SK-N-SH (cell line): ENCODE measurements around the gene C1orf216. TPM values are rescaled to one million over a fixed set of nuclear protein-coding genes. Genes with fewer than 3 reads are reported as not detected.
"Not testable (repeated sequence)": the region's sequence is repeated elsewhere in the genome, so short reads cannot be mapped to it uniquely, and the experiment has no call there.

Experiments used
- CTCF ChIA-PET: fragments of 300-600, 350-600 bp; formaldehyde crosslinking; extraction: SDS; loops from one replicate; lab custom pipeline; 2021; lab: Yijun Ruan, JAX
- POLR2A ChIA-PET: fragments of 350-600 bp; sonication (Branson Sonifier 250); formaldehyde crosslinking; extraction: SDS; loops from one replicate; lab custom pipeline; 2020; ENCODE audit warnings: antibody characterized with exemption, inconsistent platforms; lab: Yijun Ruan, JAX
- DNase-seq: peaks from one replicate; pipeline ENCODE4 v3.0.0; 2012
- H2AFZ ChIP-seq: fragments of 200-600 bp; sonication (generic); 2 replicates; pipeline ENCODE4 v1.8.1; 2016; ENCODE audit warnings: antibody characterized with exemption, mild to moderate bottlenecking, low read depth
- H3F3A ChIP-seq: fragments of 200-600 bp; sonication (generic); replicated peaks from 2 replicates; pipeline ENCODE3; 2016; ENCODE audit warnings: antibody characterized with exemption, mild to moderate bottlenecking; ENCODE audit not compliant: insufficient read depth
- H3K27ac ChIP-seq, 2 experiments: fragments of 200-500 bp in 1 of 2; fragments of 200-600 bp in 1 of 2; sonication (Bioruptor generic) in 1 of 2; sonication (generic), shearing (Covaris generic) in 1 of 2; 2 replicates each; pipeline versions ENCODE4 v1.5.1 to v1.6.1; 2014 to 2016; ENCODE audit warnings: low read depth in 2 of 2, inconsistent platforms in 1 of 2, low read length in 1 of 2, mild to moderate bottlenecking in 1 of 2, mixed read lengths in 1 of 2
- H3K27me3 ChIP-seq: fragments of 200-600 bp; sonication (generic), shearing (Covaris generic); 2 replicates; pipeline ENCODE4 v1.6.1; 2016; ENCODE audit warnings: mixed run types; ENCODE audit not compliant: insufficient read depth
- H3K36me3 ChIP-seq, 2 experiments: fragments of 200-500 bp in 1 of 2; fragments of 200-600 bp in 1 of 2; sonication (Bioruptor generic) in 1 of 2; sonication (generic) in 1 of 2; replicated peaks in 1 of 2; 2 replicates each; pipeline versions ENCODE3 to v1.5.1; 2014 to 2016; ENCODE audit warnings: low read length in 1 of 2, mild to moderate bottlenecking in 1 of 2; ENCODE audit not compliant: insufficient read depth in 2 of 2, control insufficient read depth in 1 of 2
- H3K4me1 ChIP-seq, 2 experiments: fragments of 200-500 bp in 1 of 2; fragments of 200-600 bp in 1 of 2; sonication (Bioruptor generic) in 1 of 2; sonication (generic), shearing (Covaris generic) in 1 of 2; 2 replicates each; pipeline versions ENCODE4 v1.5.1 to v1.6.1; 2014 to 2016; ENCODE audit warnings: low read depth in 1 of 2, low read length in 1 of 2, mixed run types in 1 of 2; ENCODE audit not compliant: insufficient read depth in 2 of 2, control insufficient read depth in 1 of 2
- H3K4me2 ChIP-seq: fragments of 200-600 bp; sonication (generic), shearing (Covaris generic); 2 replicates; pipeline ENCODE4 v1.6.1; 2017; ENCODE audit warnings: mixed run types
- H3K4me3 ChIP-seq, 2 experiments: fragments of 200-500 bp in 1 of 2; fragments of 200-600 bp in 1 of 2; sonication (Bioruptor generic) in 1 of 2; sonication (generic), shearing (Covaris generic) in 1 of 2; 2 replicates each; pipeline versions ENCODE4 v1.5.1 to v1.8.1; 2014 to 2016; ENCODE audit warnings: low read depth in 2 of 2, inconsistent platforms in 1 of 2, low read length in 1 of 2, mild to moderate bottlenecking in 1 of 2, mixed read lengths in 1 of 2, moderate library complexity in 1 of 2
- H3K79me2 ChIP-seq: fragments of 200-600 bp; sonication (generic); 2 replicates; pipeline ENCODE4 v1.8.1; 2017; ENCODE audit warnings: mild to moderate bottlenecking; ENCODE audit not compliant: insufficient read depth
- H3K9ac ChIP-seq: fragments of 200-600 bp; sonication (generic); 2 replicates; pipeline ENCODE4 v1.6.1; 2017; ENCODE audit warnings: mixed run types
- H3K9me2 ChIP-seq: fragments of 200-600 bp; sonication (generic); 2 replicates; pipeline ENCODE4 v1.6.1; 2017; ENCODE audit warnings: mixed run types
- H3K9me3 ChIP-seq: fragments of 200-600 bp; sonication (generic); 2 replicates; pipeline ENCODE4 v1.6.1; 2017; ENCODE audit warnings: mixed run types, mild to moderate bottlenecking, moderate library complexity
- H4K20me1 ChIP-seq: fragments of 200-600 bp; sonication (generic); 2 replicates; pipeline ENCODE4 v1.6.1; 2017; ENCODE audit warnings: mild to moderate bottlenecking, mixed run types; ENCODE audit not compliant: insufficient read depth
- CTCF ChIP-seq: fragments of 200-600 bp; sonication (generic); IDR thresholded peaks from 2 replicates; pipeline ENCODE4 v1.6.1; 2017; ENCODE audit warnings: antibody characterized with exemption, mild to moderate bottlenecking, moderate library complexity
- ELF1 ChIP-seq: IDR thresholded peaks from 2 replicates; pipeline ENCODE4 v1.4.0; 2012
- EP300 ChIP-seq, 2 experiments: IDR thresholded peaks; 2 replicates each; pipeline versions ENCODE4 v1.4.0 to v1.6.1; 2012; ENCODE audit warnings: borderline replicate concordance in 1 of 2, low read depth in 1 of 2, low read length in 1 of 2
- FOSL2 ChIP-seq: IDR thresholded peaks from 2 replicates; pipeline ENCODE4 v1.4.0; 2012; ENCODE audit warnings: low read depth, mild to moderate bottlenecking, moderate library complexity, borderline replicate concordance
- IRF3 ChIP-seq: fragments of 150-350 bp; IDR thresholded peaks from 2 replicates; pipeline ENCODE4 v1.6.1; 2016; ENCODE audit warnings: mild to moderate bottlenecking, low read depth, low read length
- MAX ChIP-seq: IDR thresholded peaks from 2 replicates; pipeline ENCODE4 v1.4.0; 2012; ENCODE audit warnings: low read depth
- MEF2A ChIP-seq: IDR thresholded peaks from 2 replicates; pipeline ENCODE4 v1.4.0; 2012; ENCODE audit warnings: low read depth, borderline replicate concordance
- NFIC ChIP-seq: IDR thresholded peaks from 2 replicates; pipeline ENCODE4 v1.4.0; 2012; ENCODE audit warnings: borderline replicate concordance
- POLR2AphosphoS5 ChIP-seq: IDR thresholded peaks from 2 replicates; pipeline ENCODE4 v1.6.1; 2012; ENCODE audit warnings: low read depth, low read length
- RXRA ChIP-seq: IDR thresholded peaks from 2 replicates; pipeline ENCODE4 v1.4.0; 2012; ENCODE audit warnings: low read depth, mild to moderate bottlenecking, borderline replicate concordance
- SIN3A ChIP-seq: IDR thresholded peaks from 2 replicates; pipeline ENCODE4 v1.6.1; 2012; ENCODE audit warnings: low read depth, mild to moderate bottlenecking, low read length, moderate library complexity, borderline replicate concordance
- TAF1 ChIP-seq: IDR thresholded peaks from 2 replicates; pipeline ENCODE4 v1.6.1; 2012; ENCODE audit warnings: low read depth, mild to moderate bottlenecking, low read length, moderate library complexity, borderline replicate concordance
- TEAD4 ChIP-seq: IDR thresholded peaks from 2 replicates; pipeline ENCODE4 v1.4.0; 2012; ENCODE audit warnings: mild to moderate bottlenecking, borderline replicate concordance; ENCODE audit not compliant: insufficient read depth
- WGBS: methylation state at CpG from one replicate; pipeline ENCODE4 v1.1.6; 2017; ENCODE audit warnings: low lambda C conversion rate; 5-methylcytosine and 5-hydroxymethylcytosine counted together
- polyA plus RNA-seq, 3 experiments: library from polyadenylated mRNA; depleted of rRNA; stranded (reverse); fragments of >200 nt; gene quantifications; 2 replicates each; pipeline ENCODE4 v1.2.3, GENCODE V29; 2012
- TF ChIP-seq, protein P1 (sequence below): IDR thresholded peaks from 2 replicates; pipeline ENCODE4; 2012
- TF ChIP-seq, protein P2 (sequence below): IDR thresholded peaks from 2 replicates; pipeline ENCODE4 v1.4.0; 2012; ENCODE audit warnings: low read depth, borderline replicate concordance

The C1orf216 gene
- polyA plus RNA-seq, 1 of the 3 experiments (the other 2 are of a cell fraction), result 20.0 TPM

DNA sequence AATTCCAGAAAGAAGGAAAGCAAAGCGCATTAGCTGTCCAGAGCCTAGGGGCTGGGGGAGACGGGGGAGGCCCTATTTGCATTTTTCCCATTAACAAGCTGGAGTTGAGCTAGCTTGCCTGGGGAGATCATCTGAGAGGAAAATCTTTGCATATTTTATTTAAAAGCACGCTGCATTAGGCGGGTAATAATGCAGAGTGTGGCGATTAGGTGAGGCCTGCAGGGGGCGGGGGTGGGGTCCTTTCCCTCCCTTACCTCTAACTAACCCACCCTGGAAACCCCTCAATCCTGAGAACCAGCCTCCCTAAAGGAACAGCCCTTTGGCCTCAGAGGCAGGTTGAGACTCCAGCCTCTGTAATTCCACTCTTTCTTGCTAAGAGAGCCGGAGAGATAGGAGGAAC, 16.2 kb downstream of the C1orf216 start:
- WGBS, result 68% methylated on average over 7 of the region's 7 CpGs
- no peaks in the 10 kb centered on the region for H3K9me3 ChIP-seq
- no peaks in the 10 kb centered on the region; the same call in 1 of the 2 replicates for H3K27me3 ChIP-seq
- no peak for DNase-seq
- H3F3A ChIP-seq, result no peaks in the 10 kb centered on the region
- H4K20me1 ChIP-seq, result no peaks in the 10 kb centered on the region
- H3K4me1 ChIP-seq, result peaks cover 0 to 3% of the 10 kb centered on the region in 2 experiments; a peak in 1 of 4 replicates
- no peak overlapping the region for H3K9ac ChIP-seq
- H3K36me3 ChIP-seq, result no peaks in the 10 kb centered on the region
- no peaks in the 10 kb centered on the region for H3K79me2 ChIP-seq
- H3K9me2 ChIP-seq, result no peaks in the 10 kb centered on the region
- CTCF ChIA-PET, result interaction anchor here (1.3 to 4.5 kb wide), 3 partner anchors 12 to 138 kb away, joined by 4 to 20 read pairs (median 5); no protein-coding TSS in a partner anchor
- H3K4me2 ChIP-seq, result no peak overlapping the region
- no peak overlapping the region for H2AFZ ChIP-seq
- TF ChIP-seq TAF1 (no peak), SIN3A (no peak), NFIC (no peak), FOSL2 (no peak)
- no peak overlapping the region for H3K4me3 ChIP-seq
- POLR2A ChIA-PET, result no interaction called here
- H3K27ac ChIP-seq, result no peak overlapping the region

- H4K20me1 ChIP-seq, H3K36me3 ChIP-seq, H3K27me3 ChIP-seq, H2AFZ ChIP-seq, H3F3A ChIP-seq, POLR2A ChIA-PET, H3K79me2 ChIP-seq, H3K27ac ChIP-seq, H3K4me3 ChIP-seq, DNase-seq, H3K4me2 ChIP-seq, H3K9me2 ChIP-seq, H3K4me1 ChIP-seq, H3K9me3 ChIP-seq, H3K9ac ChIP-seq: not testable (repeated sequence)
- WGBS, result 54% methylated on average over 1 of the region's 1 CpG
- CTCF ChIA-PET, result interaction anchor here (1.6 kb wide), 1 partner anchor 16 kb away, joined by 6 read pairs; no protein-coding TSS in a partner anchor
Observed at GRCh38 chr1:35699152-35699551, 19.5 kb downstream of the C1orf216 start.

GRCh38 chr1:35692317-35692716, 26.4 kb downstream of the C1orf216 start:
- no peak overlapping the region for H3K9ac ChIP-seq
- H3F3A ChIP-seq, result no peaks in the 10 kb centered on the region
- H4K20me1 ChIP-seq, result no peaks in the 10 kb centered on the region
- H3K79me2 ChIP-seq, result no peaks in the 10 kb centered on the region
- H3K27ac ChIP-seq, result no peak overlapping the region
- WGBS, result 73% methylated on average over 2 of the region's 2 CpGs
- H2AFZ ChIP-seq, result no peak overlapping the region
- no peaks in the 10 kb centered on the region for H3K4me1 ChIP-seq
- H3K9me3 ChIP-seq, result no peaks in the 10 kb centered on the region
- H3K27me3 ChIP-seq, result 0 out of 2 replicates have a peak, but pooled peaks cover 5% of the 10 kb centered on the region
- no peaks in the 10 kb centered on the region for H3K36me3 ChIP-seq
- CTCF ChIA-PET, result interaction anchor here (0.8 kb wide), 1 partner anchor 35 kb away, joined by 3 read pairs; no protein-coding TSS in a partner anchor
- no peak for DNase-seq
- H3K4me2 ChIP-seq, result no peak overlapping the region
- POLR2A ChIA-PET, result no interaction called here
- H3K9me2 ChIP-seq, result no peaks in the 10 kb centered on the region
- H3K4me3 ChIP-seq, result no peak overlapping the region
- TF ChIP-seq IRF3 (no peak), FOSL2 (no peak), TEAD4 (no peak), TAF1 (no peak), MAX (no peak), ELF1 (no peak), RXRA (no peak), EP300 (IDR thresholded peaks at IDR 0.05; ENCODE audit: borderline replicate concordance in 1 of 2, low read depth in 1 of 2, low read length in 1 of 2) (no peak), POLR2AphosphoS5 (no peak), MEF2A (no peak), CTCF (no peak)
- TF ChIP-seq, protein P1, sequence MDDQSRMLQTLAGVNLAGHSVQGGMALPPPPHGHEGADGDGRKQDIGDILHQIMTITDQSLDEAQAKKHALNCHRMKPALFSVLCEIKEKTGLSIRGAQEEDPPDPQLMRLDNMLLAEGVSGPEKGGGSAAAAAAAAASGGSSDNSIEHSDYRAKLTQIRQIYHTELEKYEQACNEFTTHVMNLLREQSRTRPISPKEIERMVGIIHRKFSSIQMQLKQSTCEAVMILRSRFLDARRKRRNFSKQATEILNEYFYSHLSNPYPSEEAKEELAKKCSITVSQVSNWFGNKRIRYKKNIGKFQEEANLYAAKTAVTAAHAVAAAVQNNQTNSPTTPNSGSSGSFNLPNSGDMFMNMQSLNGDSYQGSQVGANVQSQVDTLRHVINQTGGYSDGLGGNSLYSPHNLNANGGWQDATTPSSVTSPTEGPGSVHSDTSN, result no peak
- TF ChIP-seq, protein P2, sequence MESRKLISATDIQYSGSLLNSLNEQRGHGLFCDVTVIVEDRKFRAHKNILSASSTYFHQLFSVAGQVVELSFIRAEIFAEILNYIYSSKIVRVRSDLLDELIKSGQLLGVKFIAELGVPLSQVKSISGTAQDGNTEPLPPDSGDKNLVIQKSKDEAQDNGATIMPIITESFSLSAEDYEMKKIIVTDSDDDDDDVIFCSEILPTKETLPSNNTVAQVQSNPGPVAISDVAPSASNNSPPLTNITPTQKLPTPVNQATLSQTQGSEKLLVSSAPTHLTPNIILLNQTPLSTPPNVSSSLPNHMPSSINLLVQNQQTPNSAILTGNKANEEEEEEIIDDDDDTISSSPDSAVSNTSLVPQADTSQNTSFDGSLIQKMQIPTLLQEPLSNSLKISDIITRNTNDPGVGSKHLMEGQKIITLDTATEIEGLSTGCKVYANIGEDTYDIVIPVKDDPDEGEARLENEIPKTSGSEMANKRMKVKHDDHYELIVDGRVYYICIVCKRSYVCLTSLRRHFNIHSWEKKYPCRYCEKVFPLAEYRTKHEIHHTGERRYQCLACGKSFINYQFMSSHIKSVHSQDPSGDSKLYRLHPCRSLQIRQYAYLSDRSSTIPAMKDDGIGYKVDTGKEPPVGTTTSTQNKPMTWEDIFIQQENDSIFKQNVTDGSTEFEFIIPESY, result no peak
